Mesenchymal stem cell (in vitro differentiated cells and primary cell): ENCODE measurements around the gene SCUBE3.

Source experiments
- DNase-seq: peaks from one replicate; pipeline ENCODE4 v3.0.0-alpha.2; 2013
- H2AFZ ChIP-seq: one replicate; pipeline ENCODE4 v1.6.1; 2013; ENCODE audit warnings: low read depth, mild to moderate bottlenecking, control low read depth, inconsistent platforms, low read length, moderate library complexity
- H2AK5ac ChIP-seq: 2 replicates; pipeline ENCODE4 v1.6.1; 2013; ENCODE audit warnings: low read length, moderate library complexity, mild to moderate bottlenecking, inconsistent platforms; ENCODE audit not compliant: severe bottlenecking
- H2BK120ac ChIP-seq: one replicate; pipeline ENCODE4 v1.6.1; 2013; ENCODE audit warnings: low read depth, mild to moderate bottlenecking, inconsistent platforms, low read length, moderate library complexity
- H2BK12ac ChIP-seq, 2 experiments: one replicate each; pipeline ENCODE4 v1.6.1; 2013; ENCODE audit warnings: inconsistent platforms in 2 of 2, low read length in 2 of 2, mild to moderate bottlenecking in 2 of 2, moderate library complexity in 2 of 2, control low read depth in 1 of 2
- H2BK15ac ChIP-seq: one replicate; pipeline ENCODE4 v1.6.1; 2013; ENCODE audit warnings: mild to moderate bottlenecking, low read depth, inconsistent platforms; ENCODE audit not compliant: poor library complexity, severe bottlenecking
- H2BK5ac ChIP-seq: 2 replicates; pipeline ENCODE4 v1.6.1; 2013; ENCODE audit warnings: low read depth, mild to moderate bottlenecking, low read length, control low read depth, inconsistent platforms; ENCODE audit not compliant: poor library complexity, severe bottlenecking
- H3K14ac ChIP-seq, 2 experiments: one replicate each; pipeline ENCODE4 v1.6.1; 2013; ENCODE audit warnings: inconsistent platforms in 2 of 2, low read length in 2 of 2, control low read depth in 1 of 2, mild to moderate bottlenecking in 1 of 2, moderate library complexity in 1 of 2
- H3K18ac ChIP-seq, 2 experiments: one replicate each; pipeline ENCODE4 v1.6.1; 2013; ENCODE audit warnings: inconsistent platforms in 2 of 2, low read length in 2 of 2, control low read depth in 1 of 2, low read depth in 1 of 2, mild to moderate bottlenecking in 1 of 2
- H3K23ac ChIP-seq, 2 experiments: one replicate each; pipeline ENCODE4 v1.6.1; 2013; ENCODE audit warnings: inconsistent platforms in 2 of 2, low read length in 2 of 2, mild to moderate bottlenecking in 2 of 2, moderate library complexity in 2 of 2, control low read depth in 1 of 2
- H3K27ac ChIP-seq: 2 replicates; pipeline ENCODE4 v1.5.1; 2013; ENCODE audit warnings: mild to moderate bottlenecking, moderate library complexity, low read length, control low read depth, inconsistent platforms; ENCODE audit not compliant: poor library complexity, severe bottlenecking
- H3K27me3 ChIP-seq, 2 experiments: 2 replicates each; pipeline versions ENCODE4 v1.6.1 to v1.7.0; 2013; ENCODE audit warnings: low read length in 2 of 2, mild to moderate bottlenecking in 2 of 2, moderate library complexity in 2 of 2, control low read depth in 1 of 2, inconsistent platforms in 1 of 2; ENCODE audit not compliant: control insufficient read depth in 1 of 2, insufficient read depth in 1 of 2
- H3K36me3 ChIP-seq, 2 experiments: 2 replicates each; pipeline versions ENCODE4 v1.6.1 to v1.7.0; 2013; ENCODE audit warnings: low read length in 2 of 2, control low read depth in 1 of 2, inconsistent platforms in 1 of 2, low read depth in 1 of 2, mild to moderate bottlenecking in 1 of 2; ENCODE audit not compliant: insufficient read depth in 2 of 2, control insufficient read depth in 1 of 2
- H3K4ac ChIP-seq, 2 experiments: one replicate each; pipeline ENCODE4 v1.6.1; 2013; ENCODE audit warnings: inconsistent platforms in 2 of 2, low read length in 2 of 2, mild to moderate bottlenecking in 2 of 2, moderate library complexity in 2 of 2, control low read depth in 1 of 2, low read depth in 1 of 2
- H3K4me1 ChIP-seq: 2 replicates; pipeline ENCODE4 v1.6.1; 2013; ENCODE audit warnings: low read depth, low read length, control low read depth; ENCODE audit not compliant: control insufficient read depth, insufficient read depth
- H3K4me2 ChIP-seq: 2 replicates; pipeline ENCODE4 v1.6.1; 2013; ENCODE audit warnings: low read length, mild to moderate bottlenecking, inconsistent platforms; ENCODE audit not compliant: poor library complexity, severe bottlenecking
- H3K4me3 ChIP-seq, 2 experiments: 2 replicates each; pipeline versions ENCODE4 v1.5.1 to v1.7.0; 2013; ENCODE audit warnings: low read length in 2 of 2, mild to moderate bottlenecking in 2 of 2, control low read depth in 1 of 2, low read depth in 1 of 2; ENCODE audit not compliant: insufficient read depth in 1 of 2
- H3K79me1 ChIP-seq: replicated peaks from 2 replicates; pipeline ENCODE4 v1.6.1; 2013; ENCODE audit warnings: mild to moderate bottlenecking, control low read depth, low read length, inconsistent platforms; ENCODE audit not compliant: poor library complexity, severe bottlenecking
- H3K9ac ChIP-seq: 2 replicates; pipeline ENCODE4 v1.7.0; 2013; ENCODE audit warnings: mild to moderate bottlenecking, low read length, moderate library complexity
- H3K9me3 ChIP-seq: 2 replicates; pipeline ENCODE4 v1.7.0; 2013; ENCODE audit warnings: mild to moderate bottlenecking, low read length; ENCODE audit not compliant: control insufficient read depth
- H4K8ac ChIP-seq: one replicate; pipeline ENCODE4 v1.6.1; 2013; ENCODE audit warnings: inconsistent platforms, mild to moderate bottlenecking, low read length, moderate library complexity
- H4K91ac ChIP-seq: one replicate; pipeline ENCODE4 v1.6.1; 2013; ENCODE audit warnings: mild to moderate bottlenecking, low read length, inconsistent platforms
- WGBS: methylation state at CpG from one replicate; pipeline ENCODE4 v1.1.7; 2013; ENCODE audit warnings: mixed read lengths; 5-methylcytosine and 5-hydroxymethylcytosine counted together

SCUBE3 gene

DNA sequence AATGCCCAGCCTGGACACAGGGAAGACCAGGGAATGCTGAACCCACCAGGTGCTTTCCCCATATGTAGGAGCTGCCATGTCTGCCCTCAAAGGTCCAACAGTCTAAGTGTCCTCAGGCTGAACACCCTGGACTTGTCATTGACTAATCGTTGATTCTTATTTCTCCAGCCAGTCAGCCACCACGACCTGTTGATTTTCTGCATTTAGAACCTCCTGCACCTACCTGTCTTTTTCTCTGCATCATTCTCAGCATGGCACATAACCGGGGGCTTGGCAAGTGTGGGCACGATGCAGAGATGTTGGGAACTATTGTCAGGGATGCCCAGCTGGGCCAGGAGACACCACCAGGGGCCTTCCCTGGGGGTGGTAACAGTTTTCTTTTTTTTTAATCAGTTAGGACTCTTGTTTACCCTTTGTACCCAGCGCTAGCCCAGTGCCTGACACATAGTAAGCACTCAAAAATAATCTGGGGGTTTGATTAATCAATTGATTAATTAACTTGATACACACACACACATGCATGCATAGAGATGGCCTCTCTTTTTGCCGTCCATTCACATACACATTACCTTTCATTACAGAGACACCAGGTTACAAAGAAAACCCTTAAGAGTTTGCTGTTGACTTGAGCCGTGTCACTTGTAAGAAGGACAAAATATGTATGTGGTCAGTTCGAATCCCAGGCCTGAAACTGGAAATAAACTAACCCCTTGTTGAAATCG lies 29.0 kb upstream of the SCUBE3 start:
- no peak overlapping the region for H3K14ac ChIP-seq
- peaks cover 19% of the 10 kb centered on the region for H3K4me1 ChIP-seq
- no peak overlapping the region for H2AFZ ChIP-seq
- DNase-seq: no peak
- H3K9ac ChIP-seq: no peak overlapping the region
- H3K4me2 ChIP-seq: no peak overlapping the region
- no peak overlapping the region for H4K91ac ChIP-seq
- no peaks in the 10 kb centered on the region for H3K27me3 ChIP-seq
- H3K79me1 ChIP-seq: no peaks in the 10 kb centered on the region
- H2BK15ac ChIP-seq: no peak overlapping the region
- peak overlapping the region; percentile 14 to 57 for H3K18ac ChIP-seq
- no peaks in the 10 kb centered on the region for H3K9me3 ChIP-seq
- no peak overlapping the region for H3K27ac ChIP-seq
- H3K36me3 ChIP-seq: no peaks in the 10 kb centered on the region
- H2BK120ac ChIP-seq: peak overlapping the region; percentile 49
- no peak overlapping the region for H2BK5ac ChIP-seq
- no peak overlapping the region for H3K4me3 ChIP-seq
- H3K23ac ChIP-seq: no peak overlapping the region
- peak overlapping the region; percentile 28 to 75 for H2BK12ac ChIP-seq
- no peak overlapping the region for H4K8ac ChIP-seq
- 67% methylated on average over 6 of the region's 9 CpGs for WGBS
- H2AK5ac ChIP-seq: no peak overlapping the region
- no peak overlapping the region for H3K4ac ChIP-seq

DNA sequence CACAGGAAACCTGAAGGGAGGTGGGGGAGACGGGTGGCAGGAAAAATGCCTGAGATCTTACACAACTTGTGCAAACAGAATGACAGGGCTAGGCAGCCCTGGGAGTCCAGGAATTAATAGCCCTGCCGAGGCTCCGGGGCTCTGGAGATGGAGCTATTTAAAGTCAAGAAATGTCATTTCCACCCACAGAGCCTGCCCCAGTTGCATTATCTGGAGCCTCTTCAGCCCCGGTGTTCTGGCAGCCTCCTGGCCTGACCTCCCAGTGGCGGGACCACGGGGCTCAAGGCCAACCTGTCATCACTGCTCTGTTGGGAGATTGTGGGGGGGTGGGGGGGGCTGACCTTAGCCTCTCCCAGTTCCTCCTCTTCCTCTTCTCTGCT lies 28.5 kb upstream of the SCUBE3 start:
- DNase-seq: peak; percentile 55
- no peak overlapping the region for H4K91ac ChIP-seq
- H2BK5ac ChIP-seq: no peak overlapping the region
- no peaks in the 10 kb centered on the region for H3K79me1 ChIP-seq
- H3K4me2 ChIP-seq: no peak overlapping the region
- H3K27me3 ChIP-seq: no peaks in the 10 kb centered on the region
- no peak overlapping the region for H2AK5ac ChIP-seq
- H3K9ac ChIP-seq: no peak overlapping the region
- H3K4me1 ChIP-seq: peaks cover 19% of the 10 kb centered on the region
- 4% methylated on average over 3 of the region's 6 CpGs for WGBS
- H3K36me3 ChIP-seq: no peaks in the 10 kb centered on the region
- no peak overlapping the region for H3K23ac ChIP-seq
- no peak overlapping the region for H2BK15ac ChIP-seq
- no peak overlapping the region for H3K4ac ChIP-seq
- H2BK120ac ChIP-seq: no peak overlapping the region
- H3K14ac ChIP-seq: no peak overlapping the region
- no peaks in the 10 kb centered on the region for H3K9me3 ChIP-seq
- H3K27ac ChIP-seq: no peak overlapping the region
- H3K18ac ChIP-seq: peak overlapping the region in 1 of 2 experiments; percentile 79
- no peak overlapping the region for H2BK12ac ChIP-seq
- no peak overlapping the region for H2AFZ ChIP-seq
- no peak overlapping the region for H3K4me3 ChIP-seq
- H4K8ac ChIP-seq: no peak overlapping the region

DNA sequence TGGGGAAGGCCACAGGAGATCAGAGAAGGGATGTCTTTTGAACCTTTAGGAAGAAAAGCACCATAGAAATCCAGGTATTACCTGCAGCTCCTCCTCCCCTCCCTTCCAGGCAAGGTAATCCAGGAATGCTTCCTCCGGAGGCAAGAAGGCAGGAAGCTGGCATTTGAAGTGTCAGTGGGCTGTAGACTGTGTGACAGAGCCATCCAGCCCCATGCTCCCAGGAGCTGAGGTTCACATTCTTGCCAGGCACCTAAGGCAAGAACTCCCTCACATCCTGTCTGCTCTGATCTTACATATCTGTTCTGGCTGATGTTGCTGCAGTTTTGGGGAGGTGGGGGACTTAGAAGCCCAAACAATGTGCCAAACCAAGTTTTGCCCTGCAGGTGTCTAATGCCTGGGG lies 27.8 kb upstream of the SCUBE3 start:
- H3K36me3 ChIP-seq: no peaks in the 10 kb centered on the region
- H2AK5ac ChIP-seq: no peak overlapping the region
- H2BK120ac ChIP-seq: no peak overlapping the region
- H3K18ac ChIP-seq: peak overlapping the region in 1 of 2 experiments; percentile 37
- no peak overlapping the region for H4K8ac ChIP-seq
- H3K4me2 ChIP-seq: no peak overlapping the region
- H3K79me1 ChIP-seq: no peaks in the 10 kb centered on the region
- no peak overlapping the region for H2BK5ac ChIP-seq
- no peak for DNase-seq
- no peaks in the 10 kb centered on the region for H3K27me3 ChIP-seq
- H3K14ac ChIP-seq: no peak overlapping the region
- H3K9me3 ChIP-seq: no peaks in the 10 kb centered on the region
- H3K23ac ChIP-seq: no peak overlapping the region
- no peak overlapping the region for H4K91ac ChIP-seq
- no peak overlapping the region for H2BK15ac ChIP-seq
- no peak overlapping the region for H2AFZ ChIP-seq
- H3K4me1 ChIP-seq: peaks cover 19% of the 10 kb centered on the region
- no peak overlapping the region for H3K9ac ChIP-seq
- H2BK12ac ChIP-seq: peak overlapping the region in 1 of 2 experiments; percentile 37
- H3K4ac ChIP-seq: no peak overlapping the region
- no peak overlapping the region for H3K4me3 ChIP-seq
- WGBS: no CpG with 5 or more reads among the region's 1 CpG
- no peak overlapping the region for H3K27ac ChIP-seq

DNA sequence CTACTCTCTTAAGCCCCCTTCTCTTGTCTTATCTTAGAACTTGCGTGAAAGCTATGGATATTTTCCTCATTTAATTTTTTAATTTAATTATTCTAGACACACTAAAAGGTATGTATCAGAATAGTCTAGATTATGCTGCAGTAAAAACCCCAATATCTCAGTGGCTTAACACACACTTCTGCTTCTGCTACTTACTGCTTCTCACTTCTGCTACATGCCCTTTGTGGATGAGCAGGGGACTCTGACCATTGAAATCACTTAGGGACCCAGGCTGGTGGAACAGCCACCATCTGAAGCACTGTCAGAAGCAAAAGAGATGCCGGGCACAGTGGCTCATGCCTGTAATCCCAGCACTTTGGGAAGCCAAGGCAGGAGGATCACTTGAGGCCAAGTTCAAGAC lies 27.2 kb upstream of the SCUBE3 start:
- Histone ChIP-seq H3K4me2 (no peak overlapping the region), H2AFZ (no peak overlapping the region), H3K14ac (no peak overlapping the region), H2BK120ac (no peak overlapping the region), H3K79me1 (no peaks in the 10 kb centered on the region), H3K4ac (no peak overlapping the region), H2BK15ac (no peak overlapping the region), H3K18ac (no peak overlapping the region), H3K23ac (no peak overlapping the region), H3K9me3 (no peaks in the 10 kb centered on the region), H2BK5ac (no peak overlapping the region), H4K91ac (no peak overlapping the region), H3K27me3 (no peaks in the 10 kb centered on the region), H3K27ac (no peak overlapping the region), H3K9ac (no peak overlapping the region), H2AK5ac (no peak overlapping the region), H3K36me3 (no peaks in the 10 kb centered on the region), H3K4me1 (peaks cover 19% of the 10 kb centered on the region), H3K4me3 (no peak overlapping the region), H4K8ac (no peak overlapping the region), H2BK12ac (no peak overlapping the region)
- 96% methylated on average over 1 of the region's 2 CpGs for WGBS
- no peak for DNase-seq
